ENCODE measurements around the gene SNX1.

Gene SNX1

GRCh38 chr15:64155802-64156651, 60.2 kb downstream of the SNX1 start:
- DNase-seq (ENCODE audit: low spot score) = no peak
- TF ChIP-seq CTCF (conservative IDR thresholded peaks at IDR 0.05; ENCODE audit: low read depth) = no peak
- ChIA-PET POLR2A (ENCODE audit: low non-redundant PET) (interaction anchor here (0.7 kb wide), 2 partner anchors 10 to 392 kb away, joined by 8 to 9 read pairs; no protein-coding TSS in a partner anchor), CTCF (interaction anchor here (0.7 kb wide), 1 partner anchor 1029 kb away, joined by 3 read pairs; no protein-coding TSS in a partner anchor)
- H3K27ac ChIP-seq = peak overlapping the region; percentile 77

GRCh38 chr15:64156652-64157331, 61.0 kb downstream of the SNX1 start:
- H3K27ac ChIP-seq = peak overlapping the region; percentile 77
- POLR2A ChIA-PET (ENCODE audit: low non-redundant PET) = no interaction called here
- CTCF ChIA-PET = no interaction called here
- DNase-seq (ENCODE audit: low spot score) = no peak
- TF ChIP-seq CTCF (conservative IDR thresholded peaks at IDR 0.05; ENCODE audit: low read depth) = no peak

- peak overlapping the region; percentile 77 for H3K27ac ChIP-seq
- no peak for DNase-seq (ENCODE audit: low spot score)
- POLR2A ChIA-PET (ENCODE audit: low non-redundant PET) = no interaction called here
- CTCF ChIA-PET = interaction anchor here (0.8 kb wide), 1 partner anchor 12 kb away, joined by 3 read pairs; no protein-coding TSS in a partner anchor
- TF ChIP-seq CTCF (conservative IDR thresholded peaks at IDR 0.05; ENCODE audit: low read depth) = no peak
These were observed 61.9 kb downstream of the SNX1 start for GRCh38 chr15:64157599-64158125.

- H3K27ac ChIP-seq = peak overlapping the region; percentile 36
- no peak for TF ChIP-seq CTCF (conservative IDR thresholded peaks at IDR 0.05; ENCODE audit: low read depth)
- ChIA-PET POLR2A (ENCODE audit: low non-redundant PET) (no interaction called here), CTCF (no interaction called here)
- DNase-seq (ENCODE audit: low spot score) = no peak
These were observed 62.8 kb downstream of the SNX1 start for GRCh38 chr15:64158363-64159134.

- DNase-seq (ENCODE audit: low spot score) = no peak
- ChIA-PET POLR2A (ENCODE audit: low non-redundant PET) (interaction anchor here (0.6 to 1.2 kb wide), 2 partner anchors 9 to 268 kb away, joined by 3 to 4 read pairs; no protein-coding TSS in a partner anchor), CTCF (no interaction called here)
- TF ChIP-seq CTCF (conservative IDR thresholded peaks at IDR 0.05; ENCODE audit: low read depth) = no peak
- H3K27ac ChIP-seq = peak overlapping the region; percentile 84
These were observed 66.1 kb downstream of the SNX1 start for GRCh38 chr15:64161688-64162477.

Measured in RWPE1 (cell line).